HCT116 (cell line): ENCODE data around the gene TMEM266. TPM values are rescaled to one million over a fixed set of nuclear protein-coding genes. Genes with fewer than 3 reads are reported as not detected.

Experiments
- ATAC-seq: fragments of 200-7000 bp; cut with Tn5 transposase; 2 replicates; pipeline ENCODE4 v1.9.1; 2020; ENCODE audit warnings: mild to moderate bottlenecking, moderate library complexity
- BruUV-seq: library from RNA; stranded (reverse); fragments of 400-500 nt; replicated peaks from 2 replicates; lab custom pipeline; 2021; lab: Mats Ljungman, UMichigan
- CTCF ChIA-PET: fragments of 300-600 bp; sonication (Branson Sonifier 250); formaldehyde crosslinking; loops from one replicate; lab custom pipeline; 2021; ENCODE audit warnings: antibody characterized with exemption; lab: Charles Lee
- POLR2A ChIA-PET: fragments of 300-600, 350-600 bp; sonication (Branson Sonifier 250); formaldehyde crosslinking; loops from one replicate; lab custom pipeline; 2021; ENCODE audit warnings: antibody characterized with exemption; lab: Charles Lee
- RAD21 ChIA-PET, 2 experiments: fragments of 300-600 bp; sonication (Branson Sonifier 250); formaldehyde crosslinking; loops; one replicate each; lab custom pipeline; 2023; ENCODE audit warnings: low total read pairs in 2 of 2; ENCODE audit not compliant: uncharacterized antibody in 2 of 2, unreplicated experiment in 2 of 2, low non-redundant PET in 1 of 2; lab: Charles Lee
- DNase-seq: peaks from one replicate; pipeline ENCODE4 v3.0.0-alpha.2; 2010; ENCODE audit warnings: low read depth, low spot score
- H2AFZ ChIP-seq: fragments of 200-600 bp; shearing (Covaris generic), sonication (generic); 2 replicates; pipeline ENCODE4 v1.6.1; 2017; ENCODE audit warnings: low read depth, mixed run types, mixed read lengths, antibody characterized with exemption, low read length; ENCODE audit not compliant: poor library complexity, severe bottlenecking
- H3K27ac ChIP-seq: 2 replicates; pipeline ENCODE4 v1.5.1; 2012; ENCODE audit warnings: low read depth, low read length
- H3K27me3 ChIP-seq: fragments of 200-600 bp; sonication (generic); 2 replicates; pipeline ENCODE4 v1.6.1; 2016; ENCODE audit warnings: mixed run types, low read length, mixed read lengths; ENCODE audit not compliant: insufficient read depth
- H3K36me3 ChIP-seq, 2 experiments: fragments of 200-500 bp in 1 of 2; fragments of 200-600 bp in 1 of 2; sonication (Bioruptor generic) in 1 of 2; sonication (generic) in 1 of 2; 2 replicates each; pipeline versions ENCODE4 v1.5.1 to v1.6.1; 2014 to 2016; ENCODE audit warnings: low read length in 2 of 2, inconsistent platforms in 1 of 2, mixed read lengths in 1 of 2, mixed run types in 1 of 2; ENCODE audit not compliant: insufficient read depth in 2 of 2, control insufficient read depth in 1 of 2
- H3K4me1 ChIP-seq, 2 experiments: fragments of 200-600 bp in 1 of 2; sonication (generic) in 1 of 2; 2 replicates each; pipeline versions ENCODE4 v1.5.1 to v1.6.1; 2012 to 2017; ENCODE audit warnings: low read length in 2 of 2, inconsistent platforms in 1 of 2, mild to moderate bottlenecking in 1 of 2, mixed read lengths in 1 of 2, mixed run types in 1 of 2, moderate library complexity in 1 of 2; ENCODE audit not compliant: insufficient read depth in 2 of 2, control insufficient read depth in 1 of 2
- H3K4me2 ChIP-seq: fragments of 200-600 bp; sonication (generic); 2 replicates; pipeline ENCODE4 v1.6.1; 2017; ENCODE audit warnings: mixed run types, low read length, mixed read lengths
- H3K4me3 ChIP-seq, 2 experiments: fragments of 200-600 bp in 1 of 2; sonication (generic) in 1 of 2; replicated peaks in 1 of 2; 2 replicates each; pipeline ENCODE4 v1.5.1; 2011 to 2016; ENCODE audit warnings: low read length in 2 of 2, control low read depth in 1 of 2, low read depth in 1 of 2, mild to moderate bottlenecking in 1 of 2, mixed read lengths in 1 of 2, mixed run types in 1 of 2
- H3K79me2 ChIP-seq: fragments of 200-600 bp; sonication (generic); 2 replicates; pipeline ENCODE4 v1.6.1; 2017; ENCODE audit warnings: mild to moderate bottlenecking, mixed run types, low read length, moderate library complexity, mixed read lengths; ENCODE audit not compliant: insufficient read depth
- H3K9ac ChIP-seq: fragments of 200-600 bp; sonication (generic); 2 replicates; pipeline ENCODE4 v1.6.1; 2016; ENCODE audit warnings: low read length, mixed read lengths
- H3K9me2 ChIP-seq: fragments of 200-600 bp; sonication (generic), shearing (Covaris generic); 2 replicates; pipeline ENCODE4 v1.6.1; 2017; ENCODE audit warnings: mixed run types, mild to moderate bottlenecking, moderate library complexity; ENCODE audit not compliant: insufficient read depth
- H3K9me3 ChIP-seq, 2 experiments: fragments of 200-500 bp in 1 of 2; fragments of 200-600 bp in 1 of 2; sonication (Bioruptor generic) in 1 of 2; sonication (generic) in 1 of 2; 2 replicates each; pipeline ENCODE4 v1.6.1; 2014 to 2017; ENCODE audit warnings: low read length in 2 of 2, mixed read lengths in 2 of 2, inconsistent platforms in 1 of 2, low read depth in 1 of 2, mild to moderate bottlenecking in 1 of 2, mixed run types in 1 of 2, moderate library complexity in 1 of 2; ENCODE audit not compliant: control insufficient read depth in 1 of 2, insufficient read depth in 1 of 2
- H4K20me1 ChIP-seq: fragments of 200-600 bp; sonication (generic), shearing (Covaris generic); 2 replicates; pipeline ENCODE4 v1.6.1; 2017; ENCODE audit warnings: mixed run types, mild to moderate bottlenecking, moderate library complexity; ENCODE audit not compliant: insufficient read depth
- CBX3 ChIP-seq: IDR thresholded peaks from 2 replicates; pipeline ENCODE4 v1.6.1; 2012; ENCODE audit warnings: low read depth
- CTCF ChIP-seq, 3 experiments: fragments of 200-600 bp in 1 of 3; sonication (generic) in 1 of 3; IDR thresholded peaks in 2 of 3; conservative IDR thresholded peaks in 1 of 3; 2 replicates each; pipeline ENCODE4 v1.5.1; 2012 to 2017; ENCODE audit warnings: low read depth in 2 of 3, low read length in 2 of 3, antibody characterized with exemption in 1 of 3, borderline replicate concordance in 1 of 3, control low read depth in 1 of 3, mild to moderate bottlenecking in 1 of 3, mixed read lengths in 1 of 3, mixed run types in 1 of 3, moderate library complexity in 1 of 3; ENCODE audit not compliant: insufficient read depth in 1 of 3
- EGR1 ChIP-seq: IDR thresholded peaks from 2 replicates; pipeline ENCODE4 v1.6.1; 2012; ENCODE audit warnings: low read depth
- ELF1 ChIP-seq: IDR thresholded peaks from 2 replicates; pipeline ENCODE4 v1.6.1; 2012; ENCODE audit warnings: low read depth, borderline replicate concordance
- EZH2 ChIP-seq: fragments of 200-600 bp; sonication (generic); IDR thresholded peaks from 2 replicates; pipeline ENCODE4 v1.6.1; 2017; ENCODE audit warnings: antibody characterized with exemption, mixed run types
- JUND ChIP-seq: IDR thresholded peaks from 2 replicates; pipeline ENCODE4 v1.6.1; 2012
- POLR2A ChIP-seq: IDR thresholded peaks from 2 replicates; pipeline ENCODE4 v1.7.0; 2011; ENCODE audit warnings: borderline replicate concordance; ENCODE audit not compliant: insufficient read depth, insufficient read length; ENCODE audit errors: extremely low read depth
- POLR2AphosphoS5 ChIP-seq: IDR thresholded peaks from 2 replicates; pipeline ENCODE4 v1.6.1; 2011; ENCODE audit warnings: mild to moderate bottlenecking, low read depth, low read length, moderate library complexity
- RAD21 ChIP-seq: IDR thresholded peaks from 2 replicates; pipeline ENCODE4 v1.6.1; 2012; ENCODE audit warnings: low read depth, mild to moderate bottlenecking
- TCF7L2 ChIP-seq: IDR thresholded peaks from 2 replicates; pipeline ENCODE4 v1.7.0; 2011; ENCODE audit warnings: borderline replicate concordance, inconsistent platforms; ENCODE audit not compliant: insufficient read depth, insufficient read length; ENCODE audit errors: extremely low read depth
- YY1 ChIP-seq: IDR thresholded peaks from 2 replicates; pipeline ENCODE4 v1.6.1; 2011; ENCODE audit warnings: low read length, low read depth, moderate library complexity, mild to moderate bottlenecking; ENCODE audit not compliant: insufficient replicate concordance; ENCODE audit errors: extremely low read depth
- ZFX ChIP-seq: fragments of 450-650 bp; IDR thresholded peaks from 2 replicates; pipeline ENCODE4 v1.6.1; 2017
- intact Hi-C: fragments of 100-400 bp; cut with micrococcal nuclease; formaldehyde crosslinking; loops from 2 replicates; pipeline ENCODE4 v1.10.0; 2022
- total RNA-seq: library from RNA; stranded (reverse); gene quantifications from one replicate; pipeline ENCODE4 v1.2.1, GENCODE V29; 2021; ENCODE audit not compliant: unreplicated experiment

Gene TMEM266
- total RNA-seq, 1 experiment from 2014 or later = 0.91 TPM

GRCh38 chr15:76146812-76147211 is 87.0 kb downstream of the TMEM266 start:
- ChIA-PET CTCF (interaction anchor here (1.4 to 2.5 kb wide), 4 partner anchors 8 to 337 kb away, joined by 4 to 24 read pairs (median 10); no protein-coding TSS in a partner anchor), POLR2A (no interaction called here), RAD21 (no interaction called here)
- intact Hi-C loops = no loop called here
- Histone ChIP-seq H3K9me3 (no peaks in the 10 kb centered on the region), H2AFZ (no peak overlapping the region), H3K27me3 (0 out of 2 replicates have a peak, but pooled peaks cover 3% of the 10 kb centered on the region), H3K36me3 (no peaks in the 10 kb centered on the region), H4K20me1 (no peaks in the 10 kb centered on the region), H3K4me2 (no peak overlapping the region), H3K9me2 (no peaks in the 10 kb centered on the region), H3K9ac (no peak overlapping the region), H3K79me2 (no peaks in the 10 kb centered on the region), H3K27ac (no peak overlapping the region), H3K4me3 (no peak overlapping the region), H3K4me1 (peaks cover 0 to 18% of the 10 kb centered on the region in 2 experiments; a peak in 2 of 4 replicates)
- no TSS peak for BruUV-seq
- TF ChIP-seq POLR2AphosphoS5 (no peak), ELF1 (no peak), EGR1 (no peak), TCF7L2 (no peak), JUND (no peak), ZFX (no peak), POLR2A (no peak), YY1 (no peak), CBX3 (no peak)
- ATAC-seq = no peak
- no peak for DNase-seq

DNA sequence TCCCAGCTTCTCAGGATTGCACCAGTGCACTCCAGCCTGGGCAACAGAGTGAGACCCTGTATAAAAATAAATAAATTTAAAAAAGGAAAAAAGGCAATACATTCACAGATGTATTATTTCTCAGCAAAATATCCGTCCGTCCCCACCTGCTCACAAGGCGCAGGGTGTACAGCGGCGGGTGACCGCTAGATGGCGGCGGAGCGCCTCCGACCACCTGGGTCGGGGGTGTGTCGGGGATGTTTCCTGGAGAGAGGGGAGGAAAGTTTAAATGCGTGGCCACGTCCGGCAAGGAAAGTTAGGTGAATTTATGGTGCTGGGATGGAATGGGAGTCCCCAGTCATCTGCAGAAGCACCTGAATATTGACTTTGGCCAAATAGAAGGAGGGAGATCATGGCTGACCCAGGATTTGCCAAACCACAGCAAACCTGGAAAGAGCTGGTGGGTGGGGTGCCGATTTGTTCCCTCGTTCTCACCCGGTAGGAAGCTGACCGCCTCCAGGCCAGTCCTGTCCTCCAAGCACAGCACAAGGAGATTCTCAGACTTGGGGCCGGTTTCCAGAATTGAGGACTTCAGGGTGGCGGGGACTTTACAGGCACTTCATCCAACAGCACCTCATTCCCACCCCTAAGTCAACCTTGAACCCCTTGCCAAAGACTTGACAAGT is 88.3 kb downstream of the TMEM266 start:
- H3K4me3 ChIP-seq = peak overlapping the region; percentile 20 to 50
- H3K4me1 ChIP-seq = peaks cover 0 to 18% of the 10 kb centered on the region in 2 experiments; a peak in 2 of 4 replicates
- ChIA-PET CTCF (interaction anchor here (0.6 to 2.5 kb wide), 12 partner anchors 8 to 1396 kb away, joined by 3 to 24 read pairs (median 4); no protein-coding TSS in a partner anchor), POLR2A (no interaction called here), RAD21 (no interaction called here)
- H3K9me3 ChIP-seq = no peaks in the 10 kb centered on the region
- peak overlapping the region; percentile 87 for H2AFZ ChIP-seq
- no TSS peak for BruUV-seq
- ATAC-seq (peak; percentile 84), DNase-seq (peak; percentile 12)
- H3K9ac ChIP-seq = no peak overlapping the region
- H3K4me2 ChIP-seq = peak overlapping the region; percentile 79
- TF ChIP-seq RAD21 = peak; percentile 74
- peak; percentile 69 to 99 (median 97); a peak in 5 of 6 replicates for TF ChIP-seq CTCF (IDR thresholded peaks at IDR 0.05 in 2 of 3, conservative IDR thresholded peaks at IDR 0.05 in 1 of 3; ENCODE audit: borderline replicate concordance in 1 of 3, insufficient read depth in 1 of 3, low read depth in 2 of 3, low read length in 2 of 3)
- TF ChIP-seq EZH2 = no peak
- no peaks in the 10 kb centered on the region for H3K79me2 ChIP-seq
- no peaks in the 10 kb centered on the region for H3K36me3 ChIP-seq
- no peaks in the 10 kb centered on the region for H4K20me1 ChIP-seq
- no peak overlapping the region for H3K27ac ChIP-seq
- H3K9me2 ChIP-seq = no peaks in the 10 kb centered on the region
- H3K27me3 ChIP-seq = 0 out of 2 replicates have a peak, but pooled peaks cover 3% of the 10 kb centered on the region
- intact Hi-C loops = loop anchor here (2.0 kb wide), 1 partner anchor 719 kb away; no protein-coding TSS in a partner anchor
